22Rv1 (cell line): ENCODE measurements around the gene IL17B.

Experiments used
- H3K27ac ChIP-seq: fragments of 450-650 bp; 2 replicates; pipeline ENCODE4 v1.5.1; 2017
- ZFX ChIP-seq: fragments of 450-650 bp; IDR thresholded peaks from 2 replicates; pipeline ENCODE4 v1.6.1; 2017; ENCODE audit warnings: antibody characterized with exemption, borderline replicate concordance
- TF ChIP-seq, protein P1 (sequence below): fragments of 450-650 bp; IDR thresholded peaks from 2 replicates; pipeline ENCODE4 v1.5.1; 2017; ENCODE audit warnings: mild to moderate bottlenecking

Gene IL17B

DNA sequence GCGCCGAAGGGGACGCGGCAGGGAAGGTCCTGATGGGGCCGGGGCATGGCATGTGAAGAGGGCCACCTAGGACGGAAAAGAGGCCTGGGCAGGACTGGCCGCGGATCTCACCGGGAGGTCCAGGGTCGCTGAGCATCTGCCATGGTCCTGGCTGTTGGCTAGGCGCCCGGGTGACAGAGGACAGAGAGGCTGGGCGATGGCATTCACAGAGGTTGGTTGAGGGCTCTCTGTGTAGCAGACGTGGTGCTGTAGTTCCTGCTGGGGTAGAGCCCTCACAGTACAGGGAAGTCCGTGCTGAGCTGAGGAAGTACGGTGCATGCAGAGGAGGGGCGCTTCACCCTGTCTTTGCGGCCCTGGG is 20.8 kb downstream of the IL17B start:
- peak overlapping the region; percentile 68 for H3K27ac ChIP-seq
- TF ChIP-seq, protein P1, sequence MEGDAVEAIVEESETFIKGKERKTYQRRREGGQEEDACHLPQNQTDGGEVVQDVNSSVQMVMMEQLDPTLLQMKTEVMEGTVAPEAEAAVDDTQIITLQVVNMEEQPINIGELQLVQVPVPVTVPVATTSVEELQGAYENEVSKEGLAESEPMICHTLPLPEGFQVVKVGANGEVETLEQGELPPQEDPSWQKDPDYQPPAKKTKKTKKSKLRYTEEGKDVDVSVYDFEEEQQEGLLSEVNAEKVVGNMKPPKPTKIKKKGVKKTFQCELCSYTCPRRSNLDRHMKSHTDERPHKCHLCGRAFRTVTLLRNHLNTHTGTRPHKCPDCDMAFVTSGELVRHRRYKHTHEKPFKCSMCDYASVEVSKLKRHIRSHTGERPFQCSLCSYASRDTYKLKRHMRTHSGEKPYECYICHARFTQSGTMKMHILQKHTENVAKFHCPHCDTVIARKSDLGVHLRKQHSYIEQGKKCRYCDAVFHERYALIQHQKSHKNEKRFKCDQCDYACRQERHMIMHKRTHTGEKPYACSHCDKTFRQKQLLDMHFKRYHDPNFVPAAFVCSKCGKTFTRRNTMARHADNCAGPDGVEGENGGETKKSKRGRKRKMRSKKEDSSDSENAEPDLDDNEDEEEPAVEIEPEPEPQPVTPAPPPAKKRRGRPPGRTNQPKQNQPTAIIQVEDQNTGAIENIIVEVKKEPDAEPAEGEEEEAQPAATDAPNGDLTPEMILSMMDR = no peak
- no peak for TF ChIP-seq ZFX

DNA sequence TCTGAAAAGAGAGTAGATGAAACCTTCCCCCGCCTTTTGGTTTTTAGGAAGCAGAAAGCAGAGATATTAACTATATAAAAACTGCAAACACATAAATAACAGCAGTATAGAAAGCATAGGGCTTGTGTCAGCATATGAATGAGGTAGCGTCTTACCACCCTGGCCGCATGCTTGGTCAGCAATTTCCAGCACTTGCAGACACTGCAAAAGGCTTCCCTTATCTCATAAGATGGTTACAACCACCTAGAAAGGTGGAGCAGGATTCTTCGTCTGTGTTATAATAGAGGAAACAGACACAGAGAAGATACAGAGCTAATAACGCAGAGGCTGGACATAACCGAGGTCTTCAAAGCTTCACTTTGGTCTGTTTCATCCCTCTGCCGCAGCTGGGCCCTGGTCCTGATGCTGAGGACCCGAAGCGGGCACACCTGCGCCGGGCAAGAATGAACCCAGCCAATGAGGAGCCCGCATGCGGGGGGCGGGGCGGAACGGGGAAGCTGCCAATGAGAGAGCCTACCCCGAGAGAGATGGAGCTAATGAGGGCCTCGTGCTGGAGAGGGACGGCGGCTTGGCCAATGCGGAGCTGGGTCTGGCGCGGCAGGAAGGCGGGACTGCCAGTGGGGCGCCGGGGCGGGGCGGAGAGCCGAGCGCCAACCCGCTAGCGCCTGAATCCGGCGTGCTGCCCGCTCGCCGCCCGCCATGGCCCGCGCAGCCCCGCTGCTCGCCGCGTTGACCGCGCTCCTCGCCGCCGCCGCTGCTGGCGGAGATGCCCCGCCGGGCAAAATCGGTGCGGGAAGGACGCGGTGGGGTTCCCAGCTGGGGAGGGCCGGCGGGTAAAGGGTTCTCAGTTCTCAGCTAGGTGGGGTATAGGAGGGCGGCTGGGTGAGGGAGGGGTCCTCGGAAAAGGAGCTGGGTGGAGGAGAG is 21.5 kb downstream of the IL17B start, which contains the start of gene PCYOX1L:
PCYOX1L (plus strand) TSS at position 677 of the 924 bp plus-strand sequence; CDS start at position 700, 23 bp downstream.
- TF ChIP-seq ZFX = no peak
- TF ChIP-seq, protein P1 = no peak
- peak within 1 kb of the TSS; percentile 68 for H3K27ac ChIP-seq

DNA sequence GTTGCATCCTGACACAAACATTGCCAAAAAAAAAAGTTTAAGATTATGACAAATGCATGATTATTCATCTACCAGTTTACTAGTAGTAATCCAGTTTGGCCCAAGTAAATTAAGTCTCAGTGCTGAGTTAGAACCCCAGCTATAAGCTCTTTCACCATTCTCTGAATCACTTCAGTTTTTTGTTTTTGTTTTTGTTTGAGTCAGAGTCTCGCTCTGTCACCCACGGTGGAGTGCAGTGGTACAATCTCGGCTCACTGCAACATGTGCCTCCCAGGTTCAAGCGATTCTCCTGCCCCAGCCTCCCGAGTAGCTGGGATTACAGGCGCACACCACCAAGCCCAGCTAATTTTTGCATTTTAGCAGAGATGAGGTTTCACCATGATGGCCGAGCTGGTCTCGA is 22.7 kb downstream of the IL17B start:
- H3K27ac ChIP-seq = peak overlapping the region; percentile 20
- TF ChIP-seq ZFX = no peak
- TF ChIP-seq, protein P1 = no peak

DNA sequence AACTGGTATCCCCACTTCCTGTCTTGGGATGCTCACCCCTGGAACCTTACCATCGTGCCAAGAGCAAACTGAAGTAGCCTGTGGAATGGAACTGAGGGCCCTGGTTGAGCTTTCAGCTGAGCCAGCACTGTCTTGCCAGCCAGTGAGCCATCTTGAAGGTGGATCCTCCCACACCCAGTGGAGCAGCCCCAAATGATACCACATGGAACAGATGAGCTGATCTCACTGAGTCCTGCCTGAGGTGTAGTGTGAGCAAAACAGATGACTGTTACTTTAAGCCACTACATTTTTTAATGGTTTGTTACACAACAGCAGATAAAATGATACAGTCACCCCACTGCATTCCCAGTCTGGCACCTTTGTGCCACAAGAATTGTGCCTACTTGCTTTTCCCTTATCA is 23.4 kb downstream of the IL17B start:
- H3K27ac ChIP-seq = peak overlapping the region; percentile 20; the same call in 1 of the 2 replicates

DNA sequence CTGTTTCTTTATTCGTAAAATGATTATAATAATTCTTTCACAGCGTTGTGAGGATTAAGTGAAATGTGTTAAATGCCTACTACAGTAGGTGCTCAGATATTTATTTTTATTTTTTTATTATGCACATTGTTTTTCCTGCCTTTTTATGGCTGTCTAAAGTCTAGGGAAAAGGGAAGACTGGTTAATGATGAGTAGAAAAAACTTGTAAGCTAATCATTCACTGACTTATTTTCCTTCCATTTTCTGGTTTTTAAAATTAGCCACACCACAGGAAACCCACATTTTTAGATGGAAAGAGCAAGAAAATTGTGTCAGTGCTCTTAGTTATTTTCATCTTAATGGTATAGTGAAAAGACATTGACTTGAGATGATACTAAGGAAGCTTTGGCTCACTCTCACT is 25.2 kb downstream of the IL17B start:
- no peak overlapping the region; the same call in 1 of the 2 replicates for H3K27ac ChIP-seq
- no peak for TF ChIP-seq ZFX
- TF ChIP-seq, protein P1 = no peak

More for the DNA sequence above, 23.4 kb downstream of the IL17B start:
- TF ChIP-seq, protein P1 = no peak
- TF ChIP-seq ZFX = no peak

DNA sequence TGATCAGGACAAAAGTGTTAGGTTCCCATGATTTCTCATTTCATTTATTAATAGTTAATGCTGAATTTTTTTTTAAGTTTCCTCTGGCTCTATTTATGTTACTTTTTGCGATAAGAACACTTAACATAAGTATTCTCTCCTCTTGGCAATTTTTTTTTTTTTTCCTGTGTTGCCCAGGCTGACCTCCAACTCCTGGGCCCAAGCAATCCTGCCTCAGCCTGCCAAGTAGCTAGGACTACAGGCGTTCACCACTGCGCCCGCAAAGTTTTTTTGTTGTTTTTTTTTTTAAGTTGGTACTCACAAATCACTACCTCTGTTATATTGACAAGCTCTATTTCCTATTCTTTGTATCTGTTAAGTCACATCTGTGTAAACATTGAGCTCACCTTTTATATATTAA is 26.9 kb downstream of the IL17B start:
- H3K27ac ChIP-seq = no peak overlapping the region
- no peak for TF ChIP-seq ZFX
- TF ChIP-seq, protein P1 = no peak

DNA sequence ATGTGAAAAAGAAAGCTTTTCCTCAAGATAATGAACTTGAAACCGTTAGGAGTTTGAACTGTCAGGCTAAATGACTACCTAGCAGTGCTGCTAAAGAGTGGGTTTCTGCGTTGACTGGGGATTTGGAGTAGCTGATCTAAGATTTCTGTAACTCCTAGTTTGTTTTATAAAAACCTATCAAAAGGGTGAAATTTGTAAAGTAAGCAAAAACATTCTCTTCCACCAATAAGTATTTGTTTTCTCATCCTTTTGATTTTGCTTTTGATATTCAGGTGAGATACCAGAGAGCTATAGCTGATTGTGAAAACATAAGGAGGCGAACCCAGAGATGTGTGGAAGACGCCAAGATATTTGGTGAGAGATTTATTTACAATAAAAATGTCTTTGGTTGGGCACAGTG is 29.7 kb downstream of the IL17B start:
- TF ChIP-seq ZFX = no peak
- TF ChIP-seq, protein P1 = no peak
- H3K27ac ChIP-seq = no peak overlapping the region
